NB4 (cell line): ENCODE measurements around the gene COQ10B.
"Not testable (repeated sequence)": the region's sequence is repeated elsewhere in the genome, so short reads cannot be mapped to it uniquely, and the experiment has no call there.

Experiments
- DNase-seq: peaks from one replicate; pipeline ENCODE4 v3.0.0; 2010; ENCODE audit warnings: low read depth
- H3K4me3 ChIP-seq: one replicate; pipeline ENCODE4 v1.5.1; 2011; ENCODE audit warnings: mild to moderate bottlenecking, low read depth, low read length, moderate library complexity
- MYC ChIP-seq: IDR thresholded peaks from 2 replicates; pipeline ENCODE4 v1.6.1; 2011; ENCODE audit warnings: low read depth, low read length
- POLR2A ChIP-seq: IDR thresholded peaks from 2 replicates; pipeline ENCODE4 v1.6.1; 2011; ENCODE audit warnings: mild to moderate bottlenecking; ENCODE audit not compliant: insufficient read length; ENCODE audit errors: extremely low read depth
- TF ChIP-seq, protein P1 (sequence below): IDR thresholded peaks from 2 replicates; pipeline ENCODE4 v1.6.1; 2011; ENCODE audit warnings: low read depth, low read length
- TF ChIP-seq, protein P2 (sequence below): IDR thresholded peaks from one replicate; pipeline ENCODE4 v1.5.1; 2012; ENCODE audit warnings: low read depth, low read length

Gene COQ10B

DNA sequence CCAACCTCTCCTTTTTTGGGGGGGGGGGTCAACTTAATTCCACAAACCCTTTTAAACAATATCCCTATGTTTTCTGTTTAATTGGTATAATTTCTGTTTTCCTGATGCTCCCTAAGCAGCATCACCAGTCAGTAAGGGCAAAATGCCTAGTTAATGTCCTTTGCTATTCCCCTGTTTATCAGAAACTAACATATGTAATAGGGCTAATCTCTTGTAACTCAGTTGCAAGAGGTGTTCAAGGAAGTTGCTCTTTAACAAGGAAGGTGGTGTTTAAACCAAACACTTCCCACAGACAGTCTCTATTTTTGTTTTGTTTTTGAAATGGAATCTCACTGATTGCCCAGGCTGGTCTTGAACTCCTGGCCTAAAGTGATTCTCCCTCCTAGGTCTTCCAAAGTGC, 6.5 kb upstream of the COQ10B start:
- DNase-seq = no peak
- H3K4me3 ChIP-seq = no peak overlapping the region
- TF ChIP-seq, protein P1, sequence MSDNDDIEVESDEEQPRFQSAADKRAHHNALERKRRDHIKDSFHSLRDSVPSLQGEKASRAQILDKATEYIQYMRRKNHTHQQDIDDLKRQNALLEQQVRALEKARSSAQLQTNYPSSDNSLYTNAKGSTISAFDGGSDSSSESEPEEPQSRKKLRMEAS = no peak
- no peak for TF ChIP-seq POLR2A
- TF ChIP-seq, protein P2, sequence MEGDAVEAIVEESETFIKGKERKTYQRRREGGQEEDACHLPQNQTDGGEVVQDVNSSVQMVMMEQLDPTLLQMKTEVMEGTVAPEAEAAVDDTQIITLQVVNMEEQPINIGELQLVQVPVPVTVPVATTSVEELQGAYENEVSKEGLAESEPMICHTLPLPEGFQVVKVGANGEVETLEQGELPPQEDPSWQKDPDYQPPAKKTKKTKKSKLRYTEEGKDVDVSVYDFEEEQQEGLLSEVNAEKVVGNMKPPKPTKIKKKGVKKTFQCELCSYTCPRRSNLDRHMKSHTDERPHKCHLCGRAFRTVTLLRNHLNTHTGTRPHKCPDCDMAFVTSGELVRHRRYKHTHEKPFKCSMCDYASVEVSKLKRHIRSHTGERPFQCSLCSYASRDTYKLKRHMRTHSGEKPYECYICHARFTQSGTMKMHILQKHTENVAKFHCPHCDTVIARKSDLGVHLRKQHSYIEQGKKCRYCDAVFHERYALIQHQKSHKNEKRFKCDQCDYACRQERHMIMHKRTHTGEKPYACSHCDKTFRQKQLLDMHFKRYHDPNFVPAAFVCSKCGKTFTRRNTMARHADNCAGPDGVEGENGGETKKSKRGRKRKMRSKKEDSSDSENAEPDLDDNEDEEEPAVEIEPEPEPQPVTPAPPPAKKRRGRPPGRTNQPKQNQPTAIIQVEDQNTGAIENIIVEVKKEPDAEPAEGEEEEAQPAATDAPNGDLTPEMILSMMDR = no peak
- no peak for TF ChIP-seq MYC

DNA sequence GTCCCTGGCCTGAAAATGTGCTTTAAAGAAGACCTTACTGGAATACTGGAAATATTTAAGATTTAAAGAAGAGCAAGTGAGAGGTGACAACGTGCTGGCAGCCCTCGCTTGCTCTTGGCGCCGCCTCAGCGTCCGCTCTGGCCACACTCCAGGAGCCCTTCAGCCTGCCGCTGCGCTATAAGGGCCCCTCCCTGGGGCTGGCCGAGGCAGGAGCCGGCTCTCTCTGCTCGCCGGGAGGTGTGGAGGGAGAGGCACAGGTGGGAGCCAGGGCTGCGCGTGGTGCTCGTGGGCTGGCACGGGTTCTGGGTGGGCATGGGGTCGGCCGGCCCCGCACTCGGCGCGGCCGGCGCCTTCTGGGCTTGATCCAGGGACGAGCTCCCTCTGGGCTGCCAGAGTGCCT, 2.9 kb upstream of the COQ10B start:
- H3K4me3 ChIP-seq = no peak overlapping the region

DNA sequence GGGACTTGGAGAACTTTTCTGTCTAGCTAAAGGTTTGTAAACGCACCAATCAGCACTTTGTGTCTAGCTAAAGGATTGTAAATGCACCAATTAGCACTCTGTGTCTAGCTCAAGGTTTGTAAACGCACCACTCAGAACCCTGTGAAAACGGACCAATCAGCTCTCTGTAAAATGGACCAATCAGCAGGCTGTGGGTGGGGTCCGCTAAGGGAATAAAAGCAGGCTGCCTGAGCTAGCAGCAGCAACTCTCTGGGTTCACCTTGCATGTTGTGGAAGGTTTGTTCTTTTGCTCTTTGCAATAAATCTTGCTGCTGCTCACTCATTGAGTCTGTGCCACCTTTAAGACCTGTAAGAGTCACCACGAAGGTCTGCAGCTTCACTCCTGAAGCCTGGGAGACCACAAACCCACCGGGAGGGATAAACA, 2.4 kb upstream of the COQ10B start:
- peak; percentile 48 for DNase-seq
- peak; percentile 39 for TF ChIP-seq POLR2A
- H3K4me3 ChIP-seq = not testable (repeated sequence)

More for the DNA sequence above, 2.9 kb upstream of the COQ10B start:
- TF ChIP-seq, protein P1 = no peak
- no peak for TF ChIP-seq MYC
- no peak for TF ChIP-seq POLR2A
- TF ChIP-seq, protein P2 = no peak
- DNase-seq = no peak

DNA sequence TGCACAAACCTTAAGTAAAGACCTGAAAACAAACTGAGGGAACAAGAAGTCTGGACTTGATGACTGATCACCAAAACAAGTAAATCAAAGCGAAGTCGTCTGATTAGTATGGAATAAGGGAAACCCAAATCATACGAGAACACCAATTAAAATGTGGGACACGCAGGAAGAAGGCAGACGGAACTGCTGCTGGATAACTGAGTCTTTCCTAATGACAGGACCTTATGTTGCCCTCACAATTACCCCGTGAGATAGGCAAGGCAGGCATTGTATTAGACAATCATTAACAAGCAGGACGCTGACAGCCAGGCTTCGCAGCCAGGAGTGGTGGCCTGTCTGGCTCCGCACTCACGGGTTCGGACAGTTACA, 614 bp upstream of the COQ10B start:
- TF ChIP-seq, protein P2 = no peak
- peak; percentile 53 for TF ChIP-seq POLR2A
- H3K4me3 ChIP-seq = peak overlapping the region; percentile 61
- DNase-seq = no peak

DNA sequence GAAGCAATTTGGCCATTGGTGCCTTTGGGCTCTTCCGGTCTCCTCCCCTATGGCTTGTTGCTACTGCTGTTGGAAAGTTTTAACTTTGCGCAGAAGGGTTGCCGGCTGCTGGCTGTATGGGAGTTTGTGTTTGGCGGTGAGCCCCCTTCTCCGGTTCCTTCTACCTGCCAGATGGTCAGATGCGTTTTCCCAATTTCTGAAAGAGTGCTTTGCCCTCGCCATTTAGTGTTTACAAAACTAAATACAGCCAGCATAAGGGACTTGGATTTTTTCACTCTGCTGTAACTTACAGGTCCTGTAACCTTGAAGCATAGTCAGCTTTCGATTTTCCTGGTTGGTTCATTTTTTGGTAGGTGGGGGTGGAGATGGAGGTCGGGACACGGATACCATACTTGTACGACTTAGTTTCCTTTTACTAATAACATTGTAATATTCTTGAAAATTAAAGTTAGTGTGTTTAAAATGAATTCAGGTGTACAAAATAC, 604 bp downstream of the COQ10B start:
- peak overlapping the region; percentile 98 for H3K4me3 ChIP-seq
- TF ChIP-seq MYC = peak; percentile 78; the same call in 1 of the 2 replicates
- TF ChIP-seq, protein P2 = no peak
- peak; percentile 93 for DNase-seq

DNA sequence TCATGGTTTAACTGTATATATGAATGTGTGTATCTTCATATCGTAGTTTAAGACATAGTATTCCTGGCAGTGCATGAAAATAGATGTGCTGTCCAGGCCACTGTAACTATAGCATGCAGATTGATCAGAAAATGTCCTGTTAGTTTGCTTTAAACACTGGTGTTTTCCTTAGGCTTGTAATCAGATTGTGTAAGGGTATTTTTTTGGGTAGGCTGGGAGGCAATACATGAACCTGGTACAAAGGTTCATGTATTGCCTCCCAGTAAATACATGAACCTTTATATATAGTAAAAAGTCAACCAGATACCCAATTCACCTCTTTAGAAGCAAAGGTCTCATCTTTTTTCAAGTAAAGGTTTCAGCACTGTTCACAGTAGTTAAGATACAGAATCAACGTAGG, 1.6 kb downstream of the COQ10B start:
- peak overlapping the region; percentile 98 for H3K4me3 ChIP-seq
- no peak for TF ChIP-seq POLR2A
- no peak for TF ChIP-seq MYC
- TF ChIP-seq, protein P1 = no peak
- TF ChIP-seq, protein P2 = no peak

More for the DNA sequence above, 1.6 kb downstream of the COQ10B start:
- DNase-seq = no peak
